B cell (primary cell): Measurements from ENCODE around the gene PSORS1C1. TPM values are rescaled to one million over a fixed set of nuclear protein-coding genes. Genes with fewer than 3 reads are reported as not detected.

Experiments
- ATAC-seq: fragments of 200-7000 bp; cut with Tn5 transposase; one replicate; pipeline ENCODE4 v1.10.0; 2021; ENCODE audit warnings: low read depth, mild to moderate bottlenecking, moderate number of reproducible peaks, moderate library complexity
- CTCF ChIA-PET: fragments of 350-600 bp; sonication (Branson Sonifier 250); formaldehyde crosslinking; loops from one replicate; lab custom pipeline; 2021; ENCODE audit warnings: antibody characterized with exemption, inconsistent platforms; lab: Charles Lee
- POLR2A ChIA-PET: fragments of 350-600 bp; sonication (Branson Sonifier 250); formaldehyde crosslinking; loops from one replicate; lab custom pipeline; 2021; ENCODE audit warnings: antibody characterized with exemption; lab: Charles Lee
- DNase-seq: peaks from one replicate; pipeline ENCODE4 v3.0.0; 2013
- H2AFZ ChIP-seq: 2 replicates; pipeline ENCODE4 v1.6.1; 2012; ENCODE audit warnings: mild to moderate bottlenecking, low read depth, low read length; ENCODE audit not compliant: insufficient read depth, poor library complexity, severe bottlenecking
- H3K27ac ChIP-seq, 2 donors: 1 replicate in 1 of 2; 2 replicates in 1 of 2; pipeline ENCODE4 v1.5.1; 2012 to 2013; ENCODE audit warnings: low read length in 2 of 2, mild to moderate bottlenecking in 2 of 2, moderate library complexity in 1 of 2
- H3K27me3 ChIP-seq, 4 experiments: fragments of 200-600 bp in 1 of 4; sonication (generic) in 1 of 4; replicated peaks in 1 of 4; 1 replicate in 2 of 4; 2 replicates in 2 of 4; pipeline versions ENCODE4 v1.6.1 to v1.7.0; 2013 to 2016; ENCODE audit warnings: low read length in 3 of 4, mild to moderate bottlenecking in 2 of 4, mixed read lengths in 1 of 4, moderate library complexity in 1 of 4; ENCODE audit not compliant: insufficient read depth in 4 of 4, control insufficient read depth in 3 of 4; ENCODE audit errors: control extremely low read depth in 1 of 4
- H3K36me3 ChIP-seq, 2 experiments: replicated peaks in 1 of 2; 1 replicate in 1 of 2; 2 replicates in 1 of 2; pipeline versions ENCODE4 v1.6.1 to v1.7.1; 2013; ENCODE audit warnings: low read length in 1 of 2; ENCODE audit not compliant: insufficient read depth in 2 of 2, control insufficient read depth in 1 of 2; ENCODE audit errors: control extremely low read depth in 1 of 2, extremely low read depth in 1 of 2
- H3K4me1 ChIP-seq, 2 donors: fragments of 200-600 bp in 1 of 2; sonication (generic) in 1 of 2; 1 replicate in 1 of 2; 2 replicates in 1 of 2; pipeline versions ENCODE4 v1.5.1 to v1.6.1; 2013 to 2017; ENCODE audit warnings: low read length in 2 of 2; ENCODE audit not compliant: control insufficient read depth in 2 of 2, insufficient read depth in 2 of 2
- H3K4me2 ChIP-seq: replicated peaks from 2 replicates; pipeline ENCODE3; 2012; ENCODE audit warnings: mild to moderate bottlenecking, low read depth, low read length; ENCODE audit not compliant: poor library complexity, severe bottlenecking
- H3K4me3 ChIP-seq, 5 experiments: fragments of 200-600 bp in 1 of 5; sonication (generic) in 1 of 5; 1 replicate in 3 of 5; 2 replicates in 2 of 5; pipeline versions ENCODE4 v1.5.1 to v1.7.0; 2011 to 2016; ENCODE audit warnings: low read length in 4 of 5, mild to moderate bottlenecking in 4 of 5, low read depth in 2 of 5, control low read depth in 1 of 5, moderate library complexity in 1 of 5; ENCODE audit not compliant: insufficient read depth in 1 of 5; ENCODE audit errors: control extremely low read depth in 1 of 5, extremely low read depth in 1 of 5
- H3K79me2 ChIP-seq: fragments of 200-600 bp; sonication (generic); one replicate; pipeline ENCODE4 v1.6.0; 2016; ENCODE audit warnings: low read length; ENCODE audit not compliant: control insufficient read depth, insufficient read depth
- H3K9ac ChIP-seq: fragments of 200-600 bp; sonication (generic); 2 replicates; pipeline ENCODE4 v1.6.1; 2017; ENCODE audit warnings: mild to moderate bottlenecking, low read length, moderate library complexity
- H3K9me3 ChIP-seq, 3 donors: one replicate each; pipeline versions ENCODE4 v1.6.1 to v1.7.1; 2013; ENCODE audit warnings: low read length in 2 of 3; ENCODE audit not compliant: control insufficient read depth in 2 of 3, insufficient read depth in 1 of 3; ENCODE audit errors: control extremely low read depth in 1 of 3
- H4K20me1 ChIP-seq: 2 replicates; pipeline ENCODE4 v1.6.0; 2012; ENCODE audit warnings: mild to moderate bottlenecking, low read length; ENCODE audit not compliant: insufficient read depth, control insufficient read depth, poor library complexity, severe bottlenecking
- H3K27ac Mint-ChIP-seq: one replicate; pipeline ENCODE4 v1.8.0; 2021; ENCODE audit warnings: mixed read lengths
- H3K27me3 Mint-ChIP-seq: one replicate; pipeline ENCODE4 v1.8.0; 2021; ENCODE audit warnings: mixed read lengths
- H3K4me1 Mint-ChIP-seq: one replicate; pipeline ENCODE4 v1.8.0; 2021; ENCODE audit warnings: mixed read lengths
- H3K4me3 Mint-ChIP-seq: one replicate; pipeline ENCODE4 v1.8.0; 2021; ENCODE audit warnings: mixed read lengths
- H3K9me3 Mint-ChIP-seq: one replicate; pipeline ENCODE4 v1.8.0; 2022; ENCODE audit warnings: mixed read lengths; ENCODE audit not compliant: insufficient read depth
- CTCF ChIP-seq: fragments of 200-600 bp; IDR thresholded peaks from one replicate; pipeline ENCODE4 v1.8.0; 2022; ENCODE audit warnings: antibody characterized with exemption, mild to moderate bottlenecking
- EZH2 ChIP-seq: IDR thresholded peaks from 2 replicates; pipeline ENCODE4 v1.6.1; 2012; ENCODE audit warnings: borderline replicate concordance, low read depth, mild to moderate bottlenecking, moderate library complexity, low read length; ENCODE audit not compliant: insufficient read depth, poor library complexity, severe bottlenecking
- WGBS: methylation state at CpG from one replicate; pipeline ENCODE4 v1.1.5; 2013; ENCODE audit warnings: missing lambda C conversion rate; ENCODE audit not compliant: insufficient coverage; 5-methylcytosine and 5-hydroxymethylcytosine counted together
- intact Hi-C: fragments of 100-400 bp; cut with micrococcal nuclease; formaldehyde crosslinking; loops from one replicate; pipeline ENCODE4 v1.10.0; 2022
- polyA plus RNA-seq: library from polyadenylated mRNA; depleted of rRNA; stranded (reverse); fragments of >200 nt; gene quantifications from 2 replicates; pipeline ENCODE4 v1.2.3, GENCODE V29; 2012
- total RNA-seq, 2 donors: library from RNA; stranded (reverse); fragments of 120-200 nt in 1 of 2; gene quantifications; 1 replicate in 1 of 2; 2 replicates in 1 of 2; pipeline versions ENCODE4 v1.2.3 to v1.2.4, GENCODE V29; 2013 to 2022

Gene PSORS1C1
- total and polyA plus RNA-seq, 2 donors (not counting 1 experiment from before 2014, with no cell fraction given) = not detected

- no peak overlapping the region for H3K4me3 Mint-ChIP-seq
- TF ChIP-seq CTCF = no peak
- no peak for TF ChIP-seq EZH2
- ChIA-PET POLR2A (no interaction called here), CTCF (interaction anchor here (0.6 kb wide), 1 partner anchor 26 kb away, joined by 4 read pairs; no protein-coding TSS in a partner anchor)
- H3K36me3 ChIP-seq = no peaks in the 10 kb centered on the region
- H3K79me2 ChIP-seq = no peaks in the 10 kb centered on the region
- ATAC-seq = no peak
- H4K20me1 ChIP-seq = no peaks in the 10 kb centered on the region
- peaks cover 23% of the 10 kb centered on the region for H3K27me3 Mint-ChIP-seq
- no peaks in the 10 kb centered on the region for H3K9me3 Mint-ChIP-seq
- no peak overlapping the region for H3K27ac ChIP-seq
- H3K4me1 Mint-ChIP-seq = peaks cover 2% of the 10 kb centered on the region
- H3K27ac Mint-ChIP-seq = no peak overlapping the region
- H3K4me1 ChIP-seq = no peaks in the 10 kb centered on the region
- no peaks in the 10 kb centered on the region for H3K9me3 ChIP-seq
- H3K4me3 ChIP-seq = no peak overlapping the region
- H2AFZ ChIP-seq = no peak overlapping the region
- WGBS = 89% methylated on average over 14 of the region's 16 CpGs
- H3K9ac ChIP-seq = no peak overlapping the region
- H3K4me2 ChIP-seq = no peak overlapping the region
- DNase-seq = no peak
- intact Hi-C loops = no loop called here
- H3K27me3 ChIP-seq = peaks cover 0 to 7% (median 0%) of the 10 kb centered on the region in 4 experiments
These were observed 8.4 kb downstream of the PSORS1C1 start for GRCh38 chr6:31122791-31123706.

- H3K9me3 ChIP-seq = no peaks in the 10 kb centered on the region
- no peak for DNase-seq
- no peak overlapping the region for H3K4me2 ChIP-seq
- Mint-ChIP-seq H3K27me3 (peaks cover 26% of the 10 kb centered on the region), H3K9me3 (no peaks in the 10 kb centered on the region), H3K27ac (no peak overlapping the region), H3K4me1 (peaks cover 4% of the 10 kb centered on the region), H3K4me3 (no peak overlapping the region)
- H3K4me3 ChIP-seq = no peak overlapping the region
- H3K27me3 ChIP-seq = peaks cover 0 to 7% (median 3%) of the 10 kb centered on the region in 4 experiments
- CTCF ChIA-PET = no interaction called here
- intact Hi-C loops = no loop called here
- POLR2A ChIA-PET = no interaction called here
- H3K27ac ChIP-seq = no peak overlapping the region
- 71% methylated on average over 4 of the region's 8 CpGs for WGBS
- H4K20me1 ChIP-seq = no peaks in the 10 kb centered on the region
- H3K4me1 ChIP-seq = peaks cover 0 to 3% of the 10 kb centered on the region in 2 donors
- TF ChIP-seq CTCF = no peak
- TF ChIP-seq EZH2 = no peak
- H3K79me2 ChIP-seq = no peaks in the 10 kb centered on the region
- H3K9ac ChIP-seq = no peak overlapping the region
- H3K36me3 ChIP-seq = no peaks in the 10 kb centered on the region
- no peak for ATAC-seq
- H2AFZ ChIP-seq = no peak overlapping the region
These were observed 10.6 kb downstream of the PSORS1C1 start for GRCh38 chr6:31125162-31125561.
